SKM-1 treated with dmso at 0.1 percent for 144 hours (cell line): ENCODE data around the gene PDE1A.
"Not testable (repeated sequence)": the region's sequence is repeated elsewhere in the genome, so short reads cannot be mapped to it uniquely, and the experiment has no call there.

Experiments used
- DNase-seq: peaks from one replicate; lab custom pipeline; 2025; ENCODE audit not compliant: unreplicated experiment; lab: John Stamatoyannopoulos, UW

PDE1A gene

GRCh38 chr2:182281276-182281675 lies 145.6 kb downstream of the PDE1A start:
- DNase-seq: no peak

- DNase-seq: no peak
Measured at GRCh38 chr2:182280118-182280517, 146.7 kb downstream of the PDE1A start.

GRCh38 chr2:182276662-182277061 lies 150.2 kb downstream of the PDE1A start:
- not testable (repeated sequence) for DNase-seq

- DNase-seq: no peak
Measured at GRCh38 chr2:182267971-182268370, 158.9 kb downstream of the PDE1A start.

GRCh38 chr2:182266909-182267308 lies 159.9 kb downstream of the PDE1A start:
- no peak for DNase-seq

DNA sequence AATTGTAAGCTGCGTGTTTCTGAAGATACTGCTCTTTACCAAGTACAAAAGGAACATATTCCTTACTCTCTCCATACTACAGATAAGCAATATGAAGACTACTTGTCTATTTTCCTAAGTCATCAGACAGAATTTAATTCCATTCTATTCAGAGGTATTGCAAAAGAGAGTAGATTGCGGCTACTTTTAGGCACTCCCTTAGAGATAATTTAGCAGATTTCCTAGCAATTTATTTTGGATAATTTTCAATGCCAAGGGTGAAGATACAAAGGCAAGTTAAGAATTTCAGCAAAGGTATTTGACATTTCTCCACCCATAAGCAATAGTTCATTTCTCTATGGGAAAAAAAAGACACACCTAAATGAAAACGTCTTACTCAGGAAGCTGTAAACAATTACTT lies 161.1 kb downstream of the PDE1A start:
- no peak for DNase-seq

- no peak for DNase-seq
Measured at GRCh38 chr2:182261860-182262387, 164.9 kb downstream of the PDE1A start.

DNA sequence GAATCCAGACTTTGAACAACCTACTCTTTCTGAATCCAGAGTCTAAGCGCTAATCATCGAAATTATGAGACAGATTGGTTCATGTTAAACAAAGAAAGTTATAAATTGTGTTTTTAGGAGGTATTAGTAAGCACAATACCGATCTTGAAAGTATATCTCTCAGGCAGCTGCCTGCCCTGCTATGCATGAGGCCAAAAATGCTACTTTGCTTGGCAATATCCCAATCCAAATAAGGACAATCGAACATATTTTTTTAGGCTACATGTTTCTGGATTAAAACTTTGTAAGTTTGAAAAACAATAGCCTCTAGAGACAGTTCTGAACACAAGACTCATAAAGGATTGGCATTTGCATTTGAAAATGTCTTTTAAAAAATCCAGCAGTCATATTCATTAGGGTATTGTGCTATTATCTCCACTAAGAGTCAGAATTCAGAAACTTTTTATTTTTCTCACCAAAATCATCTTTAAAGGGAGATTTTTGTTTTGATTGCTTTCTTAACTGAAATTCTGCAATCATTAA lies 167.1 kb downstream of the PDE1A start:
- DNase-seq: no peak

GRCh38 chr2:182252534-182252933 lies 174.3 kb downstream of the PDE1A start:
- DNase-seq: no peak

DNA sequence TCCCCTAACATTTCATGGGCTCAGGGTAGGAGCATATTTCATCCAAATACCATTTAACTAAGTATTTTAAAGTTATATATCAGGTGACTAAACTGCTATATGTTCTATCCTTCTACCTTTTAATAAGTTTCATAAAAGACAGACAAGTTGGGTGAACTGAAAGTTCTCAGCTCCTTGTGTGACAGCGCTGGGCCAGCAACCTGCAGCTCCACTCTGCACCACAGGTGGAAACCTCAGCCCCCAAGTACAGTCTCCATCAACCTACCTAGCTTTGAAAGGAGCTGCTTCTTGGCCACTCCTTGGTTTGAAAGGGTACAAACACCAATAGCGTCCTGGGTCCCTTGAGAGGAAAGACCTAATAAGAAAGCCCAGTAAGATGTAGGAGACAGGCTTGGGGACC lies 177.9 kb downstream of the PDE1A start:
- no peak for DNase-seq

GRCh38 chr2:182248362-182248761 lies 178.5 kb downstream of the PDE1A start:
- DNase-seq: no peak

GRCh38 chr2:182247831-182248230 lies 179.0 kb downstream of the PDE1A start:
- no peak for DNase-seq

DNA sequence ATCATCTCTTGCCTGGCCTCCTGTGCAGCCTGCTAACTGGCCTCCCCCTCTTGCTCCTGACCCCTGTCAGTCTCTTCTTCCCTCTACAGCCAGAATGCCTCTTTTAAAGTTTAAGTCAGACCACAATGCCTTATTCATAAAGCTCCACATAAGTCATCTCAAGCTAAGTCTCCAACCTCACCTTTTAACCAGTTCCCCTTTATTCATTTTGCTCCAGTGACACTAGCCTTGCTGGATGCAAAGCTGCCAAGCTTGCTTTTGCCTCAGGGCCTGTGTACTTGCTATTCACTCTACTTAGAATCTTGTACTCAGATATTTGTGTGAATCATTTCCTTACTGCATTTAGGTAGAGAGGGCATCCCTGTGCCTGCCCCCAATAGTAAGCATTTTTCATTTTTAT lies 180.9 kb downstream of the PDE1A start:
- DNase-seq: no peak

- no peak for DNase-seq
Measured at GRCh38 chr2:182242609-182243008, 184.2 kb downstream of the PDE1A start.

DNA sequence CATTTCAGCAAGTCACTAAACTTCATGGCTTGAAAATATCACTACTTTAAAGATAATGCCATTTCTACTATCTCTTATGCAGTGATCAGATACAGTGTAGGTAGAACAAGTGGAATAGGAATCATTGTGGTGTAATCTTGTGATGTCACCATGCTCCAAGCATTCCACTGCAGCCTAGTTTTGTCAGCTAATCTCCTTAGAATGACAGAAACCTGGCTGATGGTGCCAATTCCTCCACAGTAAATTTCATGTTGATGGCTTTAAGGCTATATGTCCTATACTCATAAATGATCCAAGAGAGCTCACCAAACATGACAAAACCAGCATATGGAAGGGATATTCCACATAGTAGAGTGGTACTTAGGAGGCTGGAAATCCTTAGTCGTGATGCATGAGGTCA lies 184.9 kb downstream of the PDE1A start:
- no peak for DNase-seq

GRCh38 chr2:182240862-182241371 lies 185.9 kb downstream of the PDE1A start:
- peak; percentile 14 for DNase-seq

DNA sequence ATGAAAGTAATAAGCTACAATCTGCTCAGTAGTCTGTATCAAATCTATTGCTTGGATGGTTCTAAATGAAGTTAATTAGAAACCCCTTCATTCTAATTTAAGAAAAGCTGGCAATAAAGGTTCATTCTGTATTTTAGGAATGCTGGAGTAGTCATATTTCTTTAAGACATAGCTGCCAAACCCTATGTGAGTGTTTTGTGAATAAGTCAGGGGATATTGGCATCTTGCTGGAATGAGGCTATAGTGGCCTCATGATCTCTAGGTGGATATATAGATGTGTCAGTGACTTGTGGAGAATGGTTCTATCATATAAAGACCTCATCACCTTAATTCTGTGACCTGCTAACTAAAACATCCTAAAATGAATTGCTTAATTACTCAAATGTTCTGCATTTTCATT lies 196.3 kb downstream of the PDE1A start:
- DNase-seq: no peak

DNA sequence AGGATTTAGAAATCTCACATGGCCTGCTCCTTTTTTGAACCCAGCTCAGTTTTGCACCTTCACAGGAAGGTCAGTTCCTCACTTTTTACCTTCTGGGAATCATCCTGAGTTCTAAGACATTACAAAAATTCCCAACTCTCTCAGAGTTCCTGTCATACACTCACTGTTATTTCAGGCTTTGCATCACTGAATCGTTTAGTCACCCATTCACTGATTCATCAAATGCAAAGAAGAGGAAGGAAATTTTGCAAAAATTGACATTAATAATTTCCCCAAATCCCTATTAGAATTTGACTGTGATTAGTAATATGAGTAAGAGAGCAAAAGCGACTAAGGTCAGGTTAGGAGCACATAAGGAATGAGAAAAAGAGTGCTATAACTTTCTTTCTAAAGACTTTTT lies 197.5 kb downstream of the PDE1A start:
- no peak for DNase-seq

- no peak for DNase-seq
Measured at GRCh38 chr2:182228741-182229140, 198.1 kb downstream of the PDE1A start.

GRCh38 chr2:182228073-182228473 lies 198.8 kb downstream of the PDE1A start:
- no peak for DNase-seq

DNA sequence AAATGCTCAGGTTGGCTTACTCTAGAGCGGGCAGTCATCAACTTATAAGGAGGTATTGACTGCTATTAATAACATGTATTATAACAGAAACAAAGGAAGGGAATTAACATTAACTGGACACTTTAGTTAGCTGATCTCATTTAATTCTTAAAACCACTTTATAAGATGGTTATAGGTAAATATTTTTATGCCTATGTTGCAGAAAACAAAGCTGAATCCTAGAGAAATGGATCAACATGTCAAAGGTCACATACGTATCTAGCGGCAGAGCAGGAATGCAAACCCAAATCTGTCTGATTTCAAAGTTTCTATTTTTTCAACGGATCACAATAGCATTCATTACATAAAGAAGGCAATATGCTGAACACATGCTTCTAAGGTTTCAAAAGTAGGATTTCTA lies 200.0 kb downstream of the PDE1A start:
- no peak for DNase-seq

GRCh38 chr2:182224669-182225068 lies 202.2 kb downstream of the PDE1A start:
- DNase-seq: no peak

GRCh38 chr2:182220998-182221397 lies 205.8 kb downstream of the PDE1A start:
- no peak for DNase-seq
